Measurements from ENCODE around the gene OTC. TPM values are rescaled to one million over a fixed set of nuclear protein-coding genes. Genes with fewer than 3 reads are reported as not detected.

The OTC gene
- total RNA-seq, 1 experiment from 2014 or later = not detected

DNA sequence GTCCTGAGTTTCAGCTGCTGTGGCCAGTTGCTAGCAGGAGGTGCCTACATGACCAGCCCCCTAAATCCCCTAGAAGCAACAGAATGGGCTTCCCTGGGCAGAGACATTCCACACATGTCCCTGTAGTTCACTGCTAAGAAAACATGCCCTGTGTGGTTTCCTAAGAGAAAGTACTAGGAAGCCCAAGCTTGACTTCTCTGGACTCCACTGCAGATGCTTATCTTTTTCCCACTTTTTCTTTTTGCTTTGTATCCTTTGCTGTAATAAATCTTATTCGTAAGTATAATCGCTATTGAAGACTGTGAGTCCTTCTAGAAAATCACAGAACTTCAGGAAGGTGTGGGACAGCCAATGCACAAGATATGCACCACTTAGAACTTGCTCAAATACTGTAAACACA, 40.7 kb upstream of the OTC start:
- no peak overlapping the region for H2BK20ac ChIP-seq (ENCODE audit: low read depth, low read length, poor library complexity, severe bottlenecking)
- peaks cover 2 to 5% (median 4%) of the 10 kb centered on the region in 3 experiments; a peak in 5 of 7 replicates for H3K36me3 Mint-ChIP-seq (ENCODE audit: insufficient read depth in 1 of 3, low read depth in 3 of 3)
- H2AFZ ChIP-seq (ENCODE audit: low read length) = no peak overlapping the region
- DNase-seq = no peak
- H3K23ac ChIP-seq (ENCODE audit: insufficient read length, low read depth, low read length) = no peak overlapping the region
- H4K20me1 ChIP-seq (ENCODE audit: control insufficient read depth, insufficient read depth, insufficient read length) = no peaks in the 10 kb centered on the region
- H2AK5ac ChIP-seq (ENCODE audit: insufficient read length, low read length) = no peak overlapping the region
- no peaks in the 10 kb centered on the region for H3K79me1 ChIP-seq (ENCODE audit: insufficient read depth, low read depth, low read length, poor library complexity, severe bottlenecking)
- no peaks in the 10 kb centered on the region for H3K27me3 Mint-ChIP-seq (ENCODE audit: low read depth)
- no peak overlapping the region for H3T11ph ChIP-seq (ENCODE audit: low read length)
- no peak overlapping the region for H3K27ac ChIP-seq (ENCODE audit: insufficient read length, low read depth, low read length)
- no peak overlapping the region for H4K8ac ChIP-seq (replicated peaks; ENCODE audit: insufficient read length, low read depth, low read length)
- no peak overlapping the region for H2BK12ac ChIP-seq (ENCODE audit: insufficient read length, low read depth, low read length)
- peaks cover 34 to 39% of the 10 kb centered on the region in 2 experiments for H3K9me3 Mint-ChIP-seq
- H3K23me2 ChIP-seq (ENCODE audit: insufficient read length, low read depth, low read length, poor library complexity, severe bottlenecking) = no peaks in the 10 kb centered on the region
- H3K9me3 ChIP-seq (ENCODE audit: control insufficient read depth, low read depth, low read length) = no peaks in the 10 kb centered on the region
- no peak overlapping the region for H3K4me3 Mint-ChIP-seq
- H2BK5ac ChIP-seq (ENCODE audit: insufficient read length, low read length) = no peak overlapping the region
- no peak overlapping the region for H4K5ac ChIP-seq (ENCODE audit: insufficient read length, low read depth, low read length)
- no CpG with 5 or more reads among the region's 2 CpGs for WGBS (ENCODE audit: extremely low coverage, insufficient read length, low lambda C conversion rate)
- H3K14ac ChIP-seq (ENCODE audit: insufficient read depth, low read length) = no peak overlapping the region
- no peaks in the 10 kb centered on the region for H3K4me1 Mint-ChIP-seq
- no peak overlapping the region for H2BK120ac ChIP-seq (ENCODE audit: low read depth, low read length, poor library complexity, severe bottlenecking)
- no peak overlapping the region for H3K4ac ChIP-seq (ENCODE audit: low read depth, low read length)
- H3K4me2 ChIP-seq (ENCODE audit: insufficient read depth, insufficient read length, low read length) = no peak overlapping the region
- H2BK15ac ChIP-seq (ENCODE audit: low read depth, low read length) = no peak overlapping the region
- H4K91ac ChIP-seq (ENCODE audit: insufficient read length, low read depth, low read length) = no peak overlapping the region
- no peaks in the 10 kb centered on the region for H3K4me1 ChIP-seq (ENCODE audit: insufficient read depth, low read length)
- no peak overlapping the region for H3K56ac ChIP-seq (ENCODE audit: insufficient read length, low read depth, low read length)
- H3K27ac Mint-ChIP-seq = no peak overlapping the region
- no peaks in the 10 kb centered on the region for H3K27me3 ChIP-seq (ENCODE audit: insufficient read depth, low read length)
- no peak overlapping the region for H3K18ac ChIP-seq (ENCODE audit: insufficient read length, low read depth, low read length)
- no peaks in the 10 kb centered on the region for H3K79me2 ChIP-seq (ENCODE audit: insufficient read depth, low read length)
- H3K9ac ChIP-seq (ENCODE audit: extremely low read depth, insufficient read length, low read length) = no peak overlapping the region
- TF ChIP-seq, protein P1, sequence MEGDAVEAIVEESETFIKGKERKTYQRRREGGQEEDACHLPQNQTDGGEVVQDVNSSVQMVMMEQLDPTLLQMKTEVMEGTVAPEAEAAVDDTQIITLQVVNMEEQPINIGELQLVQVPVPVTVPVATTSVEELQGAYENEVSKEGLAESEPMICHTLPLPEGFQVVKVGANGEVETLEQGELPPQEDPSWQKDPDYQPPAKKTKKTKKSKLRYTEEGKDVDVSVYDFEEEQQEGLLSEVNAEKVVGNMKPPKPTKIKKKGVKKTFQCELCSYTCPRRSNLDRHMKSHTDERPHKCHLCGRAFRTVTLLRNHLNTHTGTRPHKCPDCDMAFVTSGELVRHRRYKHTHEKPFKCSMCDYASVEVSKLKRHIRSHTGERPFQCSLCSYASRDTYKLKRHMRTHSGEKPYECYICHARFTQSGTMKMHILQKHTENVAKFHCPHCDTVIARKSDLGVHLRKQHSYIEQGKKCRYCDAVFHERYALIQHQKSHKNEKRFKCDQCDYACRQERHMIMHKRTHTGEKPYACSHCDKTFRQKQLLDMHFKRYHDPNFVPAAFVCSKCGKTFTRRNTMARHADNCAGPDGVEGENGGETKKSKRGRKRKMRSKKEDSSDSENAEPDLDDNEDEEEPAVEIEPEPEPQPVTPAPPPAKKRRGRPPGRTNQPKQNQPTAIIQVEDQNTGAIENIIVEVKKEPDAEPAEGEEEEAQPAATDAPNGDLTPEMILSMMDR (conservative IDR thresholded peaks at IDR 0.05) = no peak
